ENCODE results near the gene MLLT11.

Gene MLLT11, protein sequence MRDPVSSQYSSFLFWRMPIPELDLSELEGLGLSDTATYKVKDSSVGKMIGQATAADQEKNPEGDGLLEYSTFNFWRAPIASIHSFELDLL

DNA sequence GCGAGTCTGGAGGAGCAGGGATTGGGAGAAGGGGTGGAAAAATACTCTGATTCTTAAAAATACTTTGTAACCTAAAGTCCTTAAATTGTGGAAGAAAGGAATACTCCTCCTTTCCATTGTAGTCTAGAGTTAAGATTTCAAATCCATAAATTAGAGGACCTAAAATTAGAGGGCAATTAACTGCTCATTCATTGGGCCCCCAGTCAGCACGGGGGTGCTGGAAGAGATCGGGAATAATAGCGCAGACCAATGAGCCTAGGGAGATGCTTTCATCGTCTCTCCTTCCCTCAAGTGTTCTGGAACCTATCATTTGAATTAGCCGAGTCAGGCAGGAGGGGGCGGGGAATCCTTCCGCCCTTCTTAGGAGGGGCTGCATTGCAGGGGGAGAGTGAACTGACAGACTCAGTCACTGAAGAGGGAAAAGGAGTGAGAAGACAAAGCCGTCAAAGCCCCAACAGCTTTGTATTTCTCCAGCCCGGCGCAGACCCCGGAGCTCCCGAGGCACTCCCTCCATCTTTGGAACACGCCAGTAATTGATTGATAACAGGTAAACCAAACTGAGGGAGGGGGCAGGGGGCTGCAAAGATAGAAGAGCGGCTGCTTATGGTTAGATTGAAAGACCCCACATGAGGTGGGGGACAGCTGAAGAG is at the start of gene MLLT11:
Gene MLLT11, plus strand, starts transcription at position 391 of the 650 bp plus-strand sequence. CDS start 6,828 bp downstream, outside the sequence.
- no peak for DNase-seq (ENCODE audit: low read depth)

DNA sequence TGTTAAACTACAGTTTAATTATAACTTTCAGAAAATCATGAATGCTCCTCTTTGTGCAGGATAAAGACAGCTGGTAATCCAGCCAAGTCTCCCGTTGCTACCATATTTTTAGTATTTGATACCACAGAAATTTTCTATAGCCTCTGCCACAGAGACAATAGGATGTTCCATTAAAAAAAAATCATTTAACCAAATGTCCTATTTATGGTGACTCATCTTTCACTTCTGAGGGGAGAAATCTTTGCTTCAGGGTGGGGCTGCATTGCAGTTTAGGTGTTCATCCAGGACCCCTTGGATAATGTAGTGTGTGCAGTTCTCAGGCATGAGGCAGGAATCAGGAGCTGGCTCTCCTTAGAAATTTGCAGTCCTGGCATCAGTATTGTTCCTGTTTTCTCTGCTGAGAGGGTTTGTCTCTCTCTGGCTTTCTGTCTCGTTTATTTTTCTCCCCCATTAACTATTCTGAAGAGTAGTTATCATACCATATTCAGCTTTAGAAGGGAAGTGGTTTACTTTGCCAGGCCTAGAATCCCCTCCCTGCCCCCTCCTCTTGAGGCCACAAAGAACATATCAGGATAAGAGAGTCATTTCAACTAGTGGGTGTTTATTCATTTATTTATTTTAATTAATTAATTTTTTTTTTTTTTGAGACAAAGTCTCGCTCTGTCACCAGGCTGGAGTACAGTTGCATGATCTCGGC is 48.9 kb upstream of the MLLT11 start:
- DNase-seq (ENCODE audit: low read depth), result no peak

DNA sequence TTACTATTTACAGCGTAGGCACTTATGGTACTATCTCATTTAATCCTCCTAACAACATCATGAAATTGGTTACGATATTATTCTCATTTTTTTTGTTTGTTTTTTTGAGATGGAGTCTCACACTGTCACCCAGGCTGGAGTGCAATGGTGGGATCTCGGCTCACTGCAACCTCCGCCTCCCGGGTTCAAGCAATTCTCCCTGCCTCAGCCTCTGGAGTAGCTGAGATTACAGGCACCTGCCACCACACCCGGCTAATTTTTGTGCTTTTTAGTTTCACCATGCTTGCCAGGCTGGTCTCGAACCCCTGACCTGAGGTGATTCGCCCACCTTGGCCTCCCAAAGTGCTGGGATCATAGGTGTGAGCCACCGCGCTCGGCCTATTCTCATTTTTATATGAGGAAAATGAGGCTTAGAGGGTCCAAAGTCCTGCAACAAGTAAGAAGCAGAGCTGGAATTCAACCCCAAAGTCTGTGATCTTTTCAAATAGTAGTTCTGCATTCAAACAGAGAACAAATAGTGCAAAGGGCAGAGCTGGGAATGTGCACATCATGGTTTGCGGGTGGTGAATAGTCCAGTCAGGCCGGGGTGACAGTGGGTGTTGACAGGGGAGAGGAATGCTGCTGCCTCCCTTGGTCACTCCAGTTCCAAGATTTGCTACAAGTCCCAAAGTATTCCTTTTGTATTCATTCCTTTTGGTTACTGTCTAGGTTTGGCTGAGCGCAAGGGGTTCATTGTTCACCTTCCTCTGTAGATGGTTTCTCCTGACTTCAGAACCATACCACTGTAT is 47.3 kb upstream of the MLLT11 start:
- DNase-seq (ENCODE audit: low read depth), result no peak

DNA sequence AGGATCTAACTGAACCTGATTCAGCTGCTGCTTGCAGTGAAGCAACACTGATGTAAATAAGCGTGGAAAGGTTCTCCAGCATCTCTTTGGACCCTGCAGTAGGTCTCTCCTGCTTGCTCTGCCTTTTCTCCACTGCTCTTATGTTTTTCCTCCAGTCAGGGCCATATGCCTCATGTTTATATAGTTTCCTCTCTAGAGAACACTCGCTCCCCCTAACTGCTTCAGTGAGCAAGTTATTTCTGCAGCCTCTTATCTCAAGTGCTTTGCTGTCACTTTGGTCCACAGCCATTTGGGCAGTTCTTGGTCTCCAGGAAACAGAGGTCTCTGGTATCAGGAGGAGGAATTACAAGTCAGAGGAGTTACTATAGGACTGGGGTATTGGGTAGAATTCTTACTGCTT is 46.7 kb upstream of the MLLT11 start:
- no peak for DNase-seq (ENCODE audit: low read depth)

DNA sequence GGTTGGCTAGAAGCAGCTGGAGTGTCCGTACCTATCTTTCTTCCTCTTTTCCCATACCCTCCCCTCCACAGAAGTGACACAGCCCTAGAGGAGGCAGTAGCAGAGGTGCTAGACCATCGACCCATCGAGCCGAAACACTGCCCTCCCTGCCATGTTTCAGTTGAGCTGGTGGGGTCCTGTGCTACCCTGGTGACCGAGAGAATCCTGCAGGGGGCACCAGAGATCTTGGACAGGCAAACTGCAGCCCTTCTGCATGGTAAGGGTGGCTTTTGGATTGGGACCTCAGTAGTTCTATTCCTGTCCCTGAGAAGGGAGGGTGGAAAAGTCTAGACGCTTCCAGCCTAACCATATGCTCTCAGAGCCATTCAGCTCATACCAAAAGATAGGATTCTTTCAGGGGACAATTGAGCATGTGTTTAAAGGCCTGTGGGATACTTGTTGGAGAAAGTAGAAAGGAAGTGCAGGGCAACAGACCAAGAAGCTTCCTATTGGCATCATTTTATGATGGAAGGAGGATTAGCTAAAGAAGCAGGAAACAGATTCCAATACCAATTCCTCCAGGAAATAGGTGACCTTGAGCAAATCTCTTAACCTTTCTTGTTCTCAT is 35.6 kb upstream of the MLLT11 start:
- DNase-seq (ENCODE audit: low read depth), result peak; percentile 70

DNA sequence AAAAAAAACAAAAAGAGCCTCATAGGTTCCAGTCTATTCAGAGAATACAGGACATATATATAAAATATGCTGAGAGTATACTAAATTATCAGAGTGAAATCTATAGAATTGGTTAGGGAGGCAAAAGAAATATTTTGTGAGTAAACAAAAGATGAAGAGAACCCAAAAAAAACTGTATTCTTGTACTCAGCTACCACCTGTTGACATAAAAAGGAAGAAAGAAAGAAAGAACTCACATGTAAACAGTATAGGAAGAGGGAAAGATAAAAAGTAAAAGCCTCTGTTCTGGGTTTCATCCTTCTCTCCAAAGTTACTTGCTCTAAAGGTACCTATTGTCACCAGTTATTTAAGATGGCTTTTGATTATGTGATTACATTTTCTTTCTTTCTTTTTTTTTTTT is 33.7 kb upstream of the MLLT11 start:
- DNase-seq (ENCODE audit: low read depth), result no peak

DNA sequence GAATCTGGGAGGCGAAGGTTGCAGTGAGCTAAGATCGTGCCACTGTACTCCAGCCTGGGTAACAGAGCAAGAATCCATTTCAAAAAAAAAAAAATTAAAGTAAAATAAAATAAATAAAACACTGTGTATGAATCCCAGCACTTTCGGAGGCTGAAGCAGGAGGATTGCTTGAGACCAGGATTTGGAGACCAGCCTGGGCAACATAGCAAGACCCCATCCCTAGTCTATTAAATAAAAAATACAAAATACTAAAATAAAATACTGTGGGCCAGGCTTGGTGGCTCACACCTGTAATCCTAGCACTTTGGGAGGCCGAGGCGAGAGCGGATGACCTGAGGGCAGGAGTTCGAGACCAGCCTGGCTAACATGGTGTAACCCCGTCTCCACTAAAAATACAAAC is 28.0 kb upstream of the MLLT11 start:
- DNase-seq (ENCODE audit: low read depth), result no peak

DNA sequence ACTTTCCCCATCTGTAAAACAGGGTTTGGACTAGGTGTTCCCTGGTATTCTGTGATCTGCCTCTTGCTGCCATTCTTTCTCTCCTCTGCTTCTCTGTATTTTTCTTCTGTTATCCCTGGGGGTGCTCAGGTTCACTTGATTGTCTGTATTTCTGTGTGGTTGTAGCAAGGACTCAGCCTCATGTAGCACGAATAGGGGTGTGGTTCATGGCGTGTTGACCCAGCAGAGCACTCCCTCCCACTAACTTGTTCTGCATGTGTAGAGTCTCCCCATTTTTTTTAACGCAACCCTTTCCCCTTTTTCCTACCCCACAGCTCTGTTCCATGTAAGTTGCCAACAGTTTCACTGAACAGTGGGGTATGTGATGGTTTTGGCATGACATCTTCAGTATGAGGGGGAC is 25.0 kb upstream of the MLLT11 start:
- no peak for DNase-seq (ENCODE audit: low read depth)

DNA sequence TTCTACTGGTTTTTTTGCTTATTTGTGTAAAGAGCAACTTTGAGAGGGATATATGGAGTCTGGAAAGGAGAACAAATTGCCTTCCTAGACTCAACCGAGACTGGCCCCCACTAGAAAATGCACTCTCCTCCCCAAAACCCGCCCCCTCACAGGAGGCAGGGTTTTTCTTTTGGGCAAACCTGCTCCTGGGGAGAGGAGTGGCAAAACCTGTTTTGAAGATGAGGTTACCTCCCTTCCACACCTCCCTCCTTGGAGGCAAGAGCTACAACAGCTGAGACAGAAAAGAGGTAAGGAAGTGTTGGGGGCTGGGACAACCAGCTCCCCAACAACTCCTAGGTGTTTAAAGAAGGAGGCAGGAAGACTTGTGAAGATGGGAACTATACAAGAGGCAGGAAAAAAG is 23.8 kb upstream of the MLLT11 start, which contains the start of gene BNIPL:
Gene BNIPL, plus strand, starts transcription at position 231 of the 400 bp plus-strand sequence. Its CDS starts 140 bp downstream, at position 371.
- no peak for DNase-seq (ENCODE audit: low read depth)

DNA sequence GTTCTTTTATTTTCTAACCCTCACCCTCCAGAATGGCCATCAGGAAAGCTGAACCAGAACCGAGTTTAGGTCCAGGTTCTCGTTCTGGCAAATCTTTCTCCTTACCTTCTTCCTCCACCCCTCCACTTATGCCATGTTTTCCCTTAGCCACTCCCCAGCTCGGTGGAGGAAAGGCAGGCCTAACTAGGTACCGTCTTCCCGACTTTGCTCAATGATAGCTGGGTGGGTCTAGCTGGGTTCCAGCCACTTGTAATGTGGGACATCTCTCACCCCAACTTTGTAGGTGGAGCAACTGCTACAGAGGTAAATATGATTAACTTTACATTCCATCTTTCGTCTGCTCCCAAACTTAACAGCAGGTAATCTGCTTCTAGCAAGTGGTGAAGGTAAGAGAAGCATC is 23.2 kb upstream of the MLLT11 start:
- DNase-seq (ENCODE audit: low read depth), result no peak

DNA sequence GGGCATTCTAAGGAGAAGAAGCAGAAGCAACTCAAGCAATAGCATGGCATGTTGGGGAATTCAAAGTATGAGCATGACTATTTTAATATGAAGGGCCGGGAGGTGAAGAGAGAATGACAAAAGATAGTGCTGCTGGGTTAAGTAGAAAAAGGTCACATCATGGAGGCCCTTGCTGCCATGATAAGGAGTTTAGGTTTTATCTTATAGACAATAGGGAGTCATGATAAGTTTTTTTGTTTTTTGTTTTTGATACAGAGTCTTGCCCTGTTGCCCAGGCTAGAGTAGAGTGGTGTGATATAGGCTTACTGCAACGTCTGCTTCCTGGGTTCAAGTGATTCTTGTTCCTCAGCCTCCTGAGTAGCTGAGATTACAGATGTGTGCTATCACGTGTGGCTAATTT is 20.7 kb upstream of the MLLT11 start:
- DNase-seq (ENCODE audit: low read depth), result no peak

DNA sequence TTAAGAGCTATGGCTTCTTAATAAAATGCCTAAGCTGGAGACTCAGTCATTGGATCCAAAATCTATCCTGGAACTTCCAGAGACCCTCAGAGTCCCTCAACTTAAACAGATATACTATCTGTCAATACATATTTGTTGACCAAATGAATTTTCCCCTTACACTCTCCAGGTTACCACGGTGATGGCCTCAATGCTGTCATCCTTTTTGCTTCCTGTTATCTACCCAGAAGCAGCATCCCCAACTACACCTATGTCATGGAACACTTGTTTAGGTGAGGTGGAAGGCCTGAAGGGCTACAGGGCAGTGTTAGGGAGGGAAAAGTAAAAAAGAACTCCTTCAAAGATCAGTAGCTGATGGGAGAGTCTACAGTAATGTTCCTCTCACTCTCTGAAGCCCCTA is 17.0 kb upstream of the MLLT11 start:
- no peak for DNase-seq (ENCODE audit: low read depth)

DNA sequence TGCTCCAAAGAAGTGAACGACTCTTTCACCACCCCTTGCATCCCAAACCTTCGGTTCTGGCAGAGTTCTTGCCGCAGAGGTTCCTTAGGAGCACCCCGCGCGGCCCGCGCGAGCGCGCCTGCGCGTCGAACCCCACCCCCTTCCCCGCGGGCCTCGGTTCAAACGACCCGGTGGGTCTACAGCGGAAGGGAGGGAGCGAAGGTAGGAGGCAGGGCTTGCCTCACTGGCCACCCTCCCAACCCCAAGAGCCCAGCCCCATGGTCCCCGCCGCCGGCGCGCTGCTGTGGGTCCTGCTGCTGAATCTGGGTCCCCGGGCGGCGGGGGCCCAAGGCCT is 12.6 kb upstream of the MLLT11 start, which contains the start of gene C1orf56:
Gene C1orf56, plus strand, starts transcription at position 161 of the 334 bp plus-strand sequence. Its CDS starts 97 bp downstream, at position 258.
- DNase-seq (ENCODE audit: low read depth), result no peak

DNA sequence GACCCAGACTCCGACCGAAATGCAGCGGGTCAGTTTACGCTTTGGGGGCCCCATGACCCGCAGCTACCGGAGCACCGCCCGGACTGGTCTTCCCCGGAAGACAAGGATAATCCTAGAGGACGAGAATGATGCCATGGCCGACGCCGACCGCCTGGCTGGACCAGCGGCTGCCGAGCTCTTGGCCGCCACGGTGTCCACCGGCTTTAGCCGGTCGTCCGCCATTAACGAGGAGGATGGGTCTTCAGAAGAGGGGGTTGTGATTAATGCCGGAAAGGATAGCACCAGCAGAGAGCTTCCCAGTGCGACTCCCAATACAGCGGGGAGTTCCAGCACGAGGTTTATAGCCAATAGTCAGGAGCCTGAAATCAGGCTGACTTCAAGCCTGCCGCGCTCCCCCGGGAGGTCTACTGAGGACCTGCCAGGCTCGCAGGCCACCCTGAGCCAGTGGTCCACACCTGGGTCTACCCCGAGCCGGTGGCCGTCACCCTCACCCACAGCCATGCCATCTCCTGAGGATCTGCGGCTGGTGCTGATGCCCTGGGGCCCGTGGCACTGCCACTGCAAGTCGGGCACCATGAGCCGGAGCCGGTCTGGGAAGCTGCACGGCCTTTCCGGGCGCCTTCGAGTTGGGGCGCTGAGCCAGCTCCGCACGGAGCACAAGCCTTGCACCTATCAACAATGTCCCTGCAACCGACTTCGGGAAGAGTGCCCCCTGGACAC is 12.1 kb upstream of the MLLT11 start:
- no peak for DNase-seq (ENCODE audit: low read depth)

DNA sequence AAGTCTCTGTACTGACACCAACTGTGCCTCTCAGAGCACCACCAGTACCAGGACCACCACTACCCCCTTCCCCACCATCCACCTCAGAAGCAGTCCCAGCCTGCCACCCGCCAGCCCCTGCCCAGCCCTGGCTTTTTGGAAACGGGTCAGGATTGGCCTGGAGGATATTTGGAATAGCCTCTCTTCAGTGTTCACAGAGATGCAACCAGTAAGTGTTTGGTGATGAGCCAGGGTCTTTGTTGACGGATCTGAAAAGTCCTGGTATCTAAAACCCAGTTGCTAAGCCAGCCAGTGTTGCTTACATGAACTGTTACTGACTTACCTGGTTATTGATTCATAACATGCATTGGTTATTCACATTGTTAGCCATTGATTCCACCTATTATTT is 11.6 kb upstream of the MLLT11 start:
- no peak for DNase-seq (ENCODE audit: low read depth)

DNA sequence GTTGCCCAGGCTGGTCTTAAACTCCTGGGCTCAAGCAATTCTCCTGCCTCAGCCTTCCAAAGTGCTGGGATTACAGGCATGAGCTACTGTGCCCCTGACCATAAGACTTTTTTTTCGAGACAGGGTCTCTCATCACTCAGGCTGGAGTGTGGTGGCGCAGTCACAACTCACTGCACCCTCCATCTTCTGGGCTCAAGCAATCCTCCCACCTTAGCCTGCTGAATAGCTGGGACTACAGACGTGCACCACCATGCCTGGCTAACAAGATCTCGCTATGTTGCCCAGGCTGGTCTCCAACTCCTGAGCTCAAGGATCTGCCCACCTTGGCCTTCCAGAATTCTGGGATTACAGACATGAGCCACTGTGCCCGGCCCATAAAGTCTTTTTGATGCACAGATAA is 10.7 kb upstream of the MLLT11 start:
- no peak for DNase-seq (ENCODE audit: low read depth)

DNA sequence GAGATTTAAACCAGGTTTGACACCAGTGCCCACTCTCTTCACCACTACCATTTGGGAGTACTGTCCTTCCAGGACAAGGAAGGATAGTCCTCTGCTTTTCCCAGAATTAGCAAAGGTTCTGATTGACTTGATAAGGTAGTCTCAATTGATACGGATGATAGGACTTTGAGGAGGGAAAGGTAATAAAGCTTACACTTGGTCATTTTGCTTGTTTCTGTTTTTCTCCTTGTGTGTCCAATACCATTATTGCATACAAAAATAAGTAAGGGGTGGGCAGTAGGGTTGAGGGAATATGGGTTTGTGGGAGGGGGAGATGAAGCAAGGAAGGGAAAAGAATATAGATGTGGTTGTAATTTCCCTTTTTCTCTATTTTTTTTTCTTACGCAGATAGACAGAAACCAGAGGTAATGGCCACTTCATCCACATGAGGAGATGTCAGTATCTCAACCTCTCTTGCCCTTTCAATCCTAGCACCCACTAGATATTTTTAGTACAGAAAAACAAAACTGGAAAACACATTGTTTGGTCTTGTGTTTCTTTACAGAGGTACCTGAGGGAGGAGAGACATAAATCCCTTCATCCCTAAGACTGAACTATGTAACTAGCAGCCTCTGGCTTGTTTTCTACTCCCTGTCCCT is 10.0 kb upstream of the MLLT11 start:
- no peak for DNase-seq (ENCODE audit: low read depth)

DNA sequence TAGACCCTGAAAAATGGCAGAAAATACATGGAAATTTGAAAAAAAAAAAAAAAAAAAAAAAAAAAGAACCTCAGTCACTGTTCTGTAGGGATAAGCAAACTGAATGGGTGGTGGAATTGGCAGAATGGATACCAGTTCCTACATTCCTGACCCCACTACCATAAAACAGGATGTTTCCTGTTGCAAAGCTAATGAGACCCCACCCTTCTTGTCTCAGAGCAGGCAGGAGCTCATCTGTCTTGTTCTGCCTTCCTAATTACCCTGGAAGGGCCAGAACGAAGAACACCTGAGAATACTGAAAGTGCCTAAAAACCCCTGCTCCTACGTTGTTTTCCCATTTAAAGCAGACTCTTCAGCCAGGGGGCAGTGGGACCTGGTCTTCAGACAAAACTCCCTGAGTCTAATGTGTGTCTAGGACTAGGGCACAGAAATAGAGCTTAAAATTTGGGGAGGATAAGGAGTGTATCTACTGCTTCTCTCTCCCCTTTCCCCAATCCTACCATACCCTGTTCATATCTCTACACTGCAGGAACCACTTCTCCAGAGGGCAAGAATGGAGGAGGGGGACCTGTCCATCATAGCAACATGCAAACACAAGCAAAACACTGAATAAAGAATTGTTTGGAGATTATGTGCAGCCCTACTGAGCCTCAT is 8.7 kb upstream of the MLLT11 start:
- DNase-seq (ENCODE audit: low read depth), result no peak

DNA sequence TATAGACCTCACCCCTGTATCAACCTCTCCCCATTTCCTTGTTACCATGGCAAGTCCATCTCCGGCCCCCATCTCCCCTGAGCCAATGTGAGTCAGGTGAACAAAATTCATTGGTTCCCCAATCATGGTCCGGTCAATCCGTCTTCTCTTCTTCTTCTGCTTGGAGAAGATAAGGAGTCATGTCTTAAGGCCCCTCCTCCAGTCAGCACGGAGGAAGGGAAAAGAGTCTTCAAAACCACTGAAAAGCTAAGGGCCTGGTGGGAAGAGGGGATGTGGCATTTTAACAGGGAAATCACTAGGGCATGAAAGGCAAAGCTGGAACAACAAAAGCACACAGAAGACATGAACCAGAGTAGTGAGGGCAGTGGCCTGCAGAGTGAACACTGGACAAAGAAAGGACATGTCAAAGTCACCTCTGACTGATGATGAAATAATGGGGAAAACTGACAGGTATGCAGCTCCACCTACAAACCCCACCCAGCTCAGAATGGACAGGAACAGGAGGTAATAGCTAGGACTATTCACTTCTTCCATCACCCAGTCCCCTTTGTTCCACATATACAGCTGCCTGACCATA is 5.1 kb upstream of the MLLT11 start:
- no peak for DNase-seq (ENCODE audit: low read depth)

DNA sequence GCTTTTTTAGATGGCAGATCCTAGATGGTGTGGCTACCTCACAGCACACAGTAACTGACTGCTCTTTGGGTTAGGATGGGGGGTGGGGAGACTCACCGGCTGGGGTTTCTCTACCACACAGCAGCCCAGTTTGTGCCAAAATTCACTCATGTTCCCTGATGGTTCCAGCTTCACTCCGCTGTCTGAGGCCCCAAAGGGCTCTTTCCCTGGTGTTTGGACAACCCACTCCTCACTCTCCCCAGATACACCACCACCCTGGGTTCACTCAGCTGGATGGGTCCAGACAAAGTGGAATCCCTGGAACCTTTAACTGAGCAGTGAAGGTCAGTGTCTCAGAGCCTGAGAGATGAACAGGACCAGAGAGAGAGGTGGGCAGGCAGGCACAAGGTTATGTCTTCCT is 4.6 kb upstream of the MLLT11 start:
- DNase-seq (ENCODE audit: low read depth), result no peak

Data from stimulated activated CD8-positive, alpha-beta memory T cell treated with anti-CD3 and anti-CD28 coated beads, Interleukin-4, amount 100 ng/mL, for 24 hours (primary cell).